Measurements from ENCODE around the gene AUTS2. TPM values are rescaled to one million over a fixed set of nuclear protein-coding genes. Genes with fewer than 3 reads are reported as not detected.

Gene AUTS2
- total and polyA plus RNA-seq, 2 experiments from 2014 or later: 32.0 to 91.0 TPM

GRCh38 chr7:69701288-69701687 is 103.0 kb downstream of the AUTS2 start (continued):
- no peak for TF ChIP-seq ZNF331 (CRISPR knock-in tag; IDR thresholded peaks at IDR 0.05; ENCODE audit: low read depth)
- no peak for TF ChIP-seq NANOG (IDR thresholded peaks at IDR 0.05; ENCODE audit: borderline replicate concordance)
- no peak for TF ChIP-seq EZH2 (IDR thresholded peaks at IDR 0.05; ENCODE audit: low read depth, unreplicated experiment)
- TF ChIP-seq POLR2AphosphoS5 (IDR thresholded peaks at IDR 0.05; ENCODE audit: low read depth): no peak
- no peak for TF ChIP-seq EZH2phosphoT487 (IDR thresholded peaks at IDR 0.05; ENCODE audit: unreplicated experiment)
- TF ChIP-seq ETS1 (IDR thresholded peaks at IDR 0.05): no peak
- no peak for TF ChIP-seq CTCF (conservative IDR thresholded peaks at IDR 0.05; ENCODE audit: low read depth in 2 of 2)
- no peak for TF ChIP-seq ZNF114 (CRISPR knock-in tag; IDR thresholded peaks at IDR 0.05)
- no peak for TF ChIP-seq JUNB (IDR thresholded peaks at IDR 0.05; ENCODE audit: unreplicated experiment)
- no peak for TF ChIP-seq CREB1 (CRISPR knock-in tag; IDR thresholded peaks at IDR 0.05; ENCODE audit: low read depth)

DNA sequence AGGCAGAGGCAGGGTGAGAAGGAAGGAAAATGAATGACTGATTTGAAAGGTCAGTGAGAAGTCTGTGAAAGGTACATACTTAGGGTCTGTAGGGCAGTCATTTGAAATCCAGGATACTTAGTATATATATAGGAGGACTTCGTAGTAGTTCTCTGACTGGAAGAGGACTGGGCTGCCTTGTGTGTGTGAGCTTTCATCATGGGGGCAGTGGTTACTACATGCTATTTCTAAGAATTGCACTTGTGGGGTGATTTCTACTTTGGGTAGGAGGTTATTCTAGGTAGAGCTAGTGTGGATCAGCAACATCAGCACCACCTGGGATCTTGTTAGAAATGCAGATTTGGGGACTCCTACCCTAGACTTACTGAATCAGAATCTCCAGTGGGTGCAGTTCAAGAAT is 104.1 kb downstream of the AUTS2 start:
- no peaks in the 10 kb centered on the region for H3K27me3 Mint-ChIP-seq (ENCODE audit: insufficient read depth, low read depth, poor library complexity)
- H2AFZ ChIP-seq: no peak overlapping the region
- H3K27ac ChIP-seq (ENCODE audit: low read depth): no peak overlapping the region
- H3K9me2 ChIP-seq (ENCODE audit: insufficient read depth): peaks cover 6% of the 10 kb centered on the region; the same call in 1 of the 2 replicates
- no peak for ATAC-seq
- H3K4me3 ChIP-seq: no peak overlapping the region
- no peaks in the 10 kb centered on the region for H4K20me1 ChIP-seq (replicated peaks; ENCODE audit: insufficient read depth)
- H3K9me3 Mint-ChIP-seq: no peaks in the 10 kb centered on the region
- H3K36me3 Mint-ChIP-seq (ENCODE audit: low read depth): no peaks in the 10 kb centered on the region
- peaks cover 22% of the 10 kb centered on the region for H3K4me1 Mint-ChIP-seq
- no peaks in the 10 kb centered on the region for H3K27me3 ChIP-seq (ENCODE audit: insufficient read depth)
- H3K27ac Mint-ChIP-seq: no peak overlapping the region
- DNase-seq (ENCODE audit: low spot score): no peak
- H3F3A ChIP-seq (replicated peaks; ENCODE audit: low read depth): no peaks in the 10 kb centered on the region
- H3K79me2 ChIP-seq (replicated peaks; ENCODE audit: insufficient read depth): 0 out of 2 replicates have a peak, but pooled peaks cover 2% of the 10 kb centered on the region
- H3K4me1 ChIP-seq (ENCODE audit: insufficient read depth): peaks cover 8% of the 10 kb centered on the region; the same call in 1 of the 2 replicates
- no peak overlapping the region for H3K4me2 ChIP-seq
- H3K4me3 Mint-ChIP-seq: no peak overlapping the region
- 0 out of 2 replicates have a peak, but pooled peaks cover 5% of the 10 kb centered on the region for H3K36me3 ChIP-seq (ENCODE audit: insufficient read depth)
- TF ChIP-seq JUNB (IDR thresholded peaks at IDR 0.05; ENCODE audit: unreplicated experiment): no peak
- no peak for TF ChIP-seq STAT1 (IDR thresholded peaks at IDR 0.05; ENCODE audit: unreplicated experiment)
- TF ChIP-seq EZH2phosphoT487 (IDR thresholded peaks at IDR 0.05; ENCODE audit: unreplicated experiment): no peak
- TF ChIP-seq CREB1 (CRISPR knock-in tag; IDR thresholded peaks at IDR 0.05; ENCODE audit: low read depth): no peak
- TF ChIP-seq, protein P1, sequence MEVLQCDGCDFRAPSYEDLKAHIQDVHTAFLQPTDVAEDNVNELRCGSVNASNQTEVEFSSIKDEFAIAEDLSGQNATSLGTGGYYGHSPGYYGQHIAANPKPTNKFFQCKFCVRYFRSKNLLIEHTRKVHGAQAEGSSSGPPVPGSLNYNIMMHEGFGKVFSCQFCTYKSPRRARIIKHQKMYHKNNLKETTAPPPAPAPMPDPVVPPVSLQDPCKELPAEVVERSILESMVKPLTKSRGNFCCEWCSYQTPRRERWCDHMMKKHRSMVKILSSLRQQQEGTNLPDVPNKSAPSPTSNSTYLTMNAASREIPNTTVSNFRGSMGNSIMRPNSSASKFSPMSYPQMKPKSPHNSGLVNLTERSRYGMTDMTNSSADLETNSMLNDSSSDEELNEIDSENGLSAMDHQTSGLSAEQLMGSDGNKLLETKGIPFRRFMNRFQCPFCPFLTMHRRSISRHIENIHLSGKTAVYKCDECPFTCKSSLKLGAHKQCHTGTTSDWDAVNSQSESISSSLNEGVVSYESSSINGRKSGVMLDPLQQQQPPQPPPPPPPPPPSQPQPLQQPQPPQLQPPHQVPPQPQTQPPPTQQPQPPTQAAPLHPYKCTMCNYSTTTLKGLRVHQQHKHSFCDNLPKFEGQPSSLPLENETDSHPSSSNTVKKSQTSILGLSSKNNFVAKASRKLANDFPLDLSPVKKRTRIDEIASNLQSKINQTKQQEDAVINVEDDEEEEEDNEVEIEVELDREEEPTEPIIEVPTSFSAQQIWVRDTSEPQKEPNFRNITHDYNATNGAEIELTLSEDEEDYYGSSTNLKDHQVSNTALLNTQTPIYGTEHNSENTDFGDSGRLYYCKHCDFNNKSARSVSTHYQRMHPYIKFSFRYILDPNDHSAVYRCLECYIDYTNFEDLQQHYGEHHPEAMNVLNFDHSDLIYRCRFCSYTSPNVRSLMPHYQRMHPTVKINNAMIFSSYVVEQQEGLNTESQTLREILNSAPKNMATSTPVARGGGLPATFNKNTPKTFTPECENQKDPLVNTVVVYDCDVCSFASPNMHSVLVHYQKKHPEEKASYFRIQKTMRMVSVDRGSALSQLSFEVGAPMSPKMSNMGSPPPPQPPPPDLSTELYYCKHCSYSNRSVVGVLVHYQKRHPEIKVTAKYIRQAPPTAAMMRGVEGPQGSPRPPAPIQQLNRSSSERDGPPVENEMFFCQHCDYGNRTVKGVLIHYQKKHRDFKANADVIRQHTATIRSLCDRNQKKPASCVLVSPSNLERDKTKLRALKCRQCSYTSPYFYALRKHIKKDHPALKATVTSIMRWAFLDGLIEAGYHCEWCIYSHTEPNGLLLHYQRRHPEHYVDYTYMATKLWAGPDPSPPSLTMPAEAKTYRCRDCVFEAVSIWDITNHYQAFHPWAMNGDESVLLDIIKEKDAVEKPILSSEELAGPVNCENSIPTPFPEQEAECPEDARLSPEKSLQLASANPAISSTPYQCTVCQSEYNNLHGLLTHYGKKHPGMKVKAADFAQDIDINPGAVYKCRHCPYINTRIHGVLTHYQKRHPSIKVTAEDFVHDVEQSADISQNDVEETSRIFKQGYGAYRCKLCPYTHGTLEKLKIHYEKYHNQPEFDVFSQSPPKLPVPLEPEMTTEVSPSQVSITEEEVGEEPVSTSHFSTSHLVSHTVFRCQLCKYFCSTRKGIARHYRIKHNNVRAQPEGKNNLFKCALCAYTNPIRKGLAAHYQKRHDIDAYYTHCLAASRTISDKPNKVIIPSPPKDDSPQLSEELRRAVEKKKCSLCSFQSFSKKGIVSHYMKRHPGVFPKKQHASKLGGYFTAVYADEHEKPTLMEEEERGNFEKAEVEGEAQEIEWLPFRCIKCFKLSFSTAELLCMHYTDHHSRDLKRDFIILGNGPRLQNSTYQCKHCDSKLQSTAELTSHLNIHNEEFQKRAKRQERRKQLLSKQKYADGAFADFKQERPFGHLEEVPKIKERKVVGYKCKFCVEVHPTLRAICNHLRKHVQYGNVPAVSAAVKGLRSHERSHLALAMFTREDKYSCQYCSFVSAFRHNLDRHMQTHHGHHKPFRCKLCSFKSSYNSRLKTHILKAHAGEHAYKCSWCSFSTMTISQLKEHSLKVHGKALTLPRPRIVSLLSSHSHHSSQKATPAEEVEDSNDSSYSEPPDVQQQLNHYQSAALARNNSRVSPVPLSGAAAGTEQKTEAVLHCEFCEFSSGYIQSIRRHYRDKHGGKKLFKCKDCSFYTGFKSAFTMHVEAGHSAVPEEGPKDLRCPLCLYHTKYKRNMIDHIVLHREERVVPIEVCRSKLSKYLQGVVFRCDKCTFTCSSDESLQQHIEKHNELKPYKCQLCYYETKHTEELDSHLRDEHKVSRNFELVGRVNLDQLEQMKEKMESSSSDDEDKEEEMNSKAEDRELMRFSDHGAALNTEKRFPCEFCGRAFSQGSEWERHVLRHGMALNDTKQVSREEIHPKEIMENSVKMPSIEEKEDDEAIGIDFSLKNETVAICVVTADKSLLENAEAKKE (CRISPR knock-in tag; IDR thresholded peaks at IDR 0.05): no peak
- TF ChIP-seq CTCF (conservative IDR thresholded peaks at IDR 0.05; ENCODE audit: low read depth in 2 of 2): no peak
- no peak for TF ChIP-seq POLR2AphosphoS5 (IDR thresholded peaks at IDR 0.05; ENCODE audit: low read depth)
- no peak for TF ChIP-seq ETS1 (IDR thresholded peaks at IDR 0.05)
- no peak for TF ChIP-seq ZNF331 (CRISPR knock-in tag; IDR thresholded peaks at IDR 0.05; ENCODE audit: low read depth)

Measured in GM23338 (cell line).